GM12892 (cell line): ENCODE data around the gene SUSD3.

ENCODE experiments used
- POLR2A ChIP-seq: IDR thresholded peaks from 2 replicates; pipeline ENCODE4 v1.6.1; 2011; ENCODE audit warnings: low read depth, low read length, control low read depth
- POLR2AphosphoS5 ChIP-seq: IDR thresholded peaks from 2 replicates; pipeline ENCODE4 v1.6.1; 2011; ENCODE audit warnings: low read depth, low read length, control low read depth
- TAF1 ChIP-seq: IDR thresholded peaks from 2 replicates; pipeline ENCODE4 v1.6.1; 2011; ENCODE audit warnings: low read depth, mild to moderate bottlenecking, control low read depth, low read length, borderline replicate concordance

DNA sequence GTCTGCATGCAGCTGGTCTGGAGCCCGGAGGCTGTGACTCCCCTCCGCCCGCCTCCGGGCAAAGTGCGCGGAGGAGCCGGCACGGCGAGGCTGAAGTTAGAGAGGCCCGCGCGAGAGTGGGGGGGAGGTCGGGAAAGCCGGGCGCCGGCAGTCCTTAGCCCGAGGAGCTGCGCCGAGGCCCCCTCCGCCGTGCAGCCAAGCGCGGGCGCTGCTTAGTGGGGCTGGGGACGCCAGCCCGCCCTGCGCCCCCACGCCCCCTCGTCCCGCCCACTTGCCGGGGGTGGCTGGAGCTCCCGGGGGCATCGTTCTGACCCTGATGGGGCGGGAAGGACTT lies 75.1 kb downstream of the SUSD3 start:
- TF ChIP-seq POLR2AphosphoS5 (no peak), POLR2A (no peak), TAF1 (no peak)
